GM23338 (cell line): ENCODE results near the gene CBFA2T3.

Source experiments
- CREB1 ChIP-seq: fragments of 250-450 bp; sonication (Bioruptor Pico); IDR thresholded peaks from 2 replicates; pipeline ENCODE4 v1.5.0; 2020; ENCODE audit warnings: low read depth, mild to moderate bottlenecking, moderate library complexity
- CTCF ChIP-seq, 2 experiments: fragments of 200-600 bp in 1 of 2; sonication (generic) in 1 of 2; conservative IDR thresholded peaks; 2 replicates each; pipeline versions ENCODE4 v1.5.1 to v1.6.1; 2016 to 2017; ENCODE audit warnings: antibody characterized with exemption in 2 of 2, low read depth in 2 of 2, mild to moderate bottlenecking in 2 of 2, moderate library complexity in 1 of 2
- ETS1 ChIP-seq: IDR thresholded peaks from 2 replicates; pipeline ENCODE4 v1.6.1; 2016; ENCODE audit warnings: antibody characterized with exemption
- EZH2 ChIP-seq: fragments of 200-600 bp; sonication (generic); IDR thresholded peaks from one replicate; pipeline ENCODE4 v1.8.0; 2017; ENCODE audit warnings: antibody characterized with exemption, mild to moderate bottlenecking, low read depth; ENCODE audit not compliant: unreplicated experiment
- EZH2phosphoT487 ChIP-seq: fragments of 200-600 bp; sonication (generic); IDR thresholded peaks from one replicate; pipeline ENCODE4 v1.8.1; 2018; ENCODE audit warnings: antibody characterized with exemption; ENCODE audit not compliant: unreplicated experiment
- POLR2AphosphoS5 ChIP-seq: IDR thresholded peaks from 2 replicates; pipeline ENCODE4 v1.6.1; 2016; ENCODE audit warnings: antibody characterized with exemption, low read depth
- REST ChIP-seq: IDR thresholded peaks from one replicate; pipeline ENCODE4 v1.6.1; 2018; ENCODE audit warnings: antibody characterized with exemption; ENCODE audit not compliant: unreplicated experiment
- ZNF462 ChIP-seq: fragments of 250-450 bp; sonication (Bioruptor Pico); IDR thresholded peaks from 2 replicates; pipeline ENCODE4 v1.5.0; 2020; ENCODE audit warnings: mild to moderate bottlenecking, moderate library complexity

GRCh38 chr16:88923926-88924833 is 52.8 kb downstream of the CBFA2T3 start:
- TF ChIP-seq EZH2phosphoT487 (no peak), CREB1 (CRISPR knock-in tag) (no peak), ZNF462 (CRISPR knock-in tag) (no peak), CTCF (conservative IDR thresholded peaks at IDR 0.05; ENCODE audit: low read depth in 2 of 2) (no peak), REST (no peak), POLR2AphosphoS5 (no peak), EZH2 (no peak), ETS1 (no peak)
